Choroid plexus epithelial cell (primary cell): ENCODE data around the gene MYBPHL.

Experiments
- DNase-seq: peaks from one replicate; pipeline ENCODE4 v3.0.0-alpha.2; 2010; ENCODE audit warnings: low read depth
- H3K4me3 ChIP-seq: 2 replicates; pipeline ENCODE4 v1.5.1; 2011; ENCODE audit warnings: low read depth, mild to moderate bottlenecking, control low read depth, low read length, moderate library complexity
- TF ChIP-seq, protein P1 (sequence below): conservative IDR thresholded peaks from 2 replicates; pipeline ENCODE4 v1.5.1; 2011; ENCODE audit warnings: low read depth, mild to moderate bottlenecking, control low read depth, inconsistent platforms, low read length, moderate library complexity

MYBPHL gene

DNA sequence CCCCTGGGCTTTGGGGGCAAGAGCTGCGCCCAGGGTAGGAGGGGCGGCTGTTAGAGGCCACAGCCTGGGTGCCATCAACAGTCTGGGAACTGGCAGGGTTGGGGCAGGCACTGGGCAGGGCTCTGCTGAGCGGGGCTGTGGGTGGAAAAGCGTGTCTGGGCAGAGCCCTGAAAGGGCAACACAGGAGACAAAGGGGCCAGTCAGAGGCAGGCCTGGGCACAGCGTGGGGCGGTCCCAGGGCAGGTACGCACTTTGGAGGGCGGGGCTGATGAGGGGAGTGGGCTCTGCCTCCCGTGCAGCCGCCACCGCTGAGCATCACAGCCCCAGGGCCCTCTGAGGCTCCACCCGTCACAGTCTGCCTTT is 43.6 kb downstream of the MYBPHL start:
- TF ChIP-seq, protein P1, sequence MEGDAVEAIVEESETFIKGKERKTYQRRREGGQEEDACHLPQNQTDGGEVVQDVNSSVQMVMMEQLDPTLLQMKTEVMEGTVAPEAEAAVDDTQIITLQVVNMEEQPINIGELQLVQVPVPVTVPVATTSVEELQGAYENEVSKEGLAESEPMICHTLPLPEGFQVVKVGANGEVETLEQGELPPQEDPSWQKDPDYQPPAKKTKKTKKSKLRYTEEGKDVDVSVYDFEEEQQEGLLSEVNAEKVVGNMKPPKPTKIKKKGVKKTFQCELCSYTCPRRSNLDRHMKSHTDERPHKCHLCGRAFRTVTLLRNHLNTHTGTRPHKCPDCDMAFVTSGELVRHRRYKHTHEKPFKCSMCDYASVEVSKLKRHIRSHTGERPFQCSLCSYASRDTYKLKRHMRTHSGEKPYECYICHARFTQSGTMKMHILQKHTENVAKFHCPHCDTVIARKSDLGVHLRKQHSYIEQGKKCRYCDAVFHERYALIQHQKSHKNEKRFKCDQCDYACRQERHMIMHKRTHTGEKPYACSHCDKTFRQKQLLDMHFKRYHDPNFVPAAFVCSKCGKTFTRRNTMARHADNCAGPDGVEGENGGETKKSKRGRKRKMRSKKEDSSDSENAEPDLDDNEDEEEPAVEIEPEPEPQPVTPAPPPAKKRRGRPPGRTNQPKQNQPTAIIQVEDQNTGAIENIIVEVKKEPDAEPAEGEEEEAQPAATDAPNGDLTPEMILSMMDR: no peak
- no peak for DNase-seq
- no peak overlapping the region for H3K4me3 ChIP-seq

DNA sequence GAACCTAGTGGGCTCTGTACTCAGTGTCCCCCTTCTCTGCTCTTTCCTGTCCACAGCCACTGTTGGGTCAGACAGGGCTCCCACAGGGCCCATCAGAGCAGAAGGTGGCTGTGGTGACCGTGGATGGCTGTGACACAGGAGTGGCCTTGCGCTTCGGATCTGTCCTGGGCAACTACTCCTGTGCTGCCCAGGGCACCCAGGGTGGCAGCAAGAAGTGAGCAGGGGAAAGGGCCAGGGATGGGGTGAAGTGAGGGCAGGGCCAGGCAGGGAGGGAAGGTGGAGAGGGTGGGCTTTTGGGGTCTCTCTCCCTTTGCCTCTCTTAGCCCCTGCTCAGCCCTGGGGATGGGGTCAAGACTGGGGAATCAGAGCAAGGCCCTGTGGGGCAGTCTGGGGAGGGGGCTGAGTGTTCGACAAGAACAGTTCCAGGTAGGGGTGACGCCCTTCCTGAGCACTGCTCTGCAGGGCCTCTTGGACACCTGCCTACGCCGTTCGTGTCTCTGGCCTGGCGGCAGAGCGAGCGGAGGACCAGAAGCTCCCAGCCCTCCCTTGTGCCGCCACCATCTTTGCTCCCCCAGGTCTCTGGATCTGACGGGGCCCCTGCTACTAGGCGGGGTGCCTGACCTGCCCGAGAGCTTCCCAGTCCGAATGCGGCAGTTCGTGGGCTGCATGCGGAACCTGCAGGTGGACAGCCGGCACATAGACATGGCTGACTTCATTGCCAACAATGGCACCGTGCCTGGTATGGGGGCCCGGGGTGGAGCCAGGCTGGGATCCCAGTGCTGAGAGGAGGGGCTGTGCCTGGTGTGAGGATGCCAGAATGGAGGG is 44.4 kb downstream of the MYBPHL start:
- TF ChIP-seq, protein P1: no peak
- no peak for DNase-seq

DNA sequence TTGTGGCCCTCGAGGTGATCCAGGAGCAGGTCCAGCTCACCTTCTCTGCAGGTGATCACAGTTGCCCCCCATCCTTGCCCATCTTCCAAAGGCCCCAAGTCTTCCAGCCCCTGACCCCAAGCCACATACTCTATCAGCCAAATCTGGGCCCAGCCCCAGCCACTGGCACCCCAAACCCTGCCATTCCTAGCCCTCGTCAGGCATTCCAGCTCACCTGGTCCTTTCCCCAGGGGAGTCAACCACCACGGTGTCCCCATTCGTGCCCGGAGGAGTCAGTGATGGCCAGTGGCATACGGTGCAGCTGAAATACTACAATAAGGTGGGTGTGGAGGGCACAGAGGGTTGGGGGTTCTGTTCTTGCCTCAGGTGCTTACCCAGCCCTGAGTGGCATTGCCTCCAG is 45.2 kb downstream of the MYBPHL start:
- TF ChIP-seq, protein P1: no peak
- no peak overlapping the region for H3K4me3 ChIP-seq
- DNase-seq: no peak

More for the DNA sequence above, 44.4 kb downstream of the MYBPHL start:
- no peak overlapping the region for H3K4me3 ChIP-seq

DNA sequence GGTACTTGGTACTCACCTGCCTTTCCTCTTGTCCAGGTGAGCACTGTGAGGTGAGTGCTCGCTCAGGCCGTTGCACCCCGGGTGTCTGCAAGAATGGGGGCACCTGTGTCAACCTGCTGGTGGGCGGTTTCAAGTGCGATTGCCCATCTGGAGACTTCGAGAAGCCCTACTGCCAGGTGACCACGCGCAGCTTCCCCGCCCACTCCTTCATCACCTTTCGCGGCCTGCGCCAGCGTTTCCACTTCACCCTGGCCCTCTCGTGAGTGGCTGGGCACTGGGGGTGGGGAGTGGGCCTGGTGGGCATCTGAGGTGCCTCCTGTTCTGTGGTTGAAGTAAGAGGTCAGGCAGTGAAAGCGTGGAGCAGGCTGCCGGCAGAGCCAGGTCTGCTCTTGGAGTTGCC is 45.8 kb downstream of the MYBPHL start:
- DNase-seq: no peak
- H3K4me3 ChIP-seq: no peak overlapping the region
- TF ChIP-seq, protein P1: no peak

DNA sequence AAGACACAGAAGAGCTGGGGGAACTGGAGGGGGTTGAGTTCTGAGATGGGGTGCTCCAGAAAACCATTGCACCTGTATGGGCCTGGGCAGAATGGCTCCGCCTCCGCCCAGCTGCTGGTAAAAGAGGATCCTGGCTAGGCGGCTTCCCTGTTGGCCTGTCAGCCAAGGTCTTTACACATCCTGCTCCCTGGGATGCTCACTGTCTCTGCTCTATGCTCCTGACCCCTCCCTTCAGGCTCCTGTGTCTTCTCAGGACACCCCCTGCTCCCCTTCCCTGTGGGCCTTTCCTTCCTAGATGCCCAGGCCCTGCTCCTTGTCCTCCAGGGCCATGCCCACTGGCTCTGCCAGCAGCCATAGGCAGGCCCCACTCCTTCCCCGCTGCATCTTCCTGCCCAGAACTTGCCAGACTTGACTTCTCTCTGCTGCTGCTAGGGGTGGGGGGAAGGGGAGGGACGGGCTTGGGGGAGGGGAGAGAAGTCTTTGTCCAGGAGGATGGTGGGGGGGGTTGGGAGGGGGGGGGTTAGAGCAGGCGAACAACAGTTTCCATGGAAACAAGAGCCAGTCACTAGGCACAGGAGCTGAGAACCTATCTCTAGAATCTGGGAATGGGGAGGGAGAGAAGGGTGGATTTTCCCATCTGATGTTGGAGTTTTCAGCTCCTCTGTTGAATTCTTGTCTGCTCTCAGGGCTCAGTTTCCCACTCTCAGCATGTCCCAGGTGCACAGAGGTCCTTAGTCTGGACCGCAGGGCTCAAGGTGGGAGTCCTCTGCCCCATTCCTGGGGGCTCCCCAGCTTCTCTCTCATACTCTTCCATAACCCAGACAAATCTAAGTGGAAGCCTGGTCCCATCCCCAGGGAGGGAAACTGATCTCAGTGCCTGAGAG is 46.9 kb downstream of the MYBPHL start:
- TF ChIP-seq, protein P1: no peak
- no peak for DNase-seq
- no peak overlapping the region for H3K4me3 ChIP-seq

DNA sequence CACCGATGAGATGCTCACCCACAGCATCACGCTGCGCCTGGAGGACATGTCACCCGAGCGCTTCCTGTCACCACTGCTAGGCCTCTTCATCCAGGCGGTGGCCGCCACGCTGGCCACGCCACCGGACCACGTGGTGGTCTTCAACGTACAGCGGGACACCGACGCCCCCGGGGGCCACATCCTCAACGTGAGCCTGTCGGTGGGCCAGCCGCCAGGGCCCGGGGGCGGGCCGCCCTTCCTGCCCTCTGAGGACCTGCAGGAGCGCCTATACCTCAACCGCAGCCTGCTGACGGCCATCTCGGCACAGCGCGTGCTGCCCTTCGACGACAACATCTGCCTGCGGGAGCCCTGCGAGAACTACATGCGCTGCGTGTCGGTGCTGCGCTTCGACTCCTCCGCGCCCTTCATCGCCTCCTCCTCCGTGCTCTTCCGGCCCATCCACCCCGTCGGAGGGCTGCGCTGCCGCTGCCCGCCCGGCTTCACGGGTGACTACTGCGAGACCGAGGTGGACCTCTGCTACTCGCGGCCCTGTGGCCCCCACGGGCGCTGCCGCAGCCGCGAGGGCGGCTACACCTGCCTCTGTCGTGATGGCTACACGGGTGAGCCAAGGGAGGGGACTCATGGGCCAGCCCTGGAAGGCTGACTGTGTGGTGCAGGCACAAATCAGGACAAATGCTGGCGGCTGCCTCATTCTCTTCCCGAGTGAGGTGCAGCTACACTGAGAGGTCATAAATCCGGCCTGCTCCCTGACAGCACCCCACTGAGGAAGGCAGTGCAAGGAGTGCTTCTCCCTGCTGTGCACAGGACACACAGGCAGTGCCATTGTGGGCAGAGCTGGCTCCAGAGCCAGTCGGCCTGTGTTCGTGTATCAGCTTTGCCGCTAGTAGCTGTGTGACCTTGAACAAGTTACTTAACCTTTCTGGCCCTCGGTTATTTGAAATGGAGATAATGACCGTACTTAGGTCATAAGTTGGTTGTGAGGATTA is 48.0 kb downstream of the MYBPHL start:
- TF ChIP-seq, protein P1: no peak
- no peak overlapping the region for H3K4me3 ChIP-seq
- no peak for DNase-seq
